ENCODE measurements around the gene PTPRA.

- TF ChIP-seq CTCF (IDR thresholded peaks at IDR 0.05) = no peak
- TF ChIP-seq POLR2A (IDR thresholded peaks at IDR 0.05) = no peak
Observed at GRCh38 chr20:3047486-3048419, 174.5 kb downstream of the PTPRA start.

Measured in heart left ventricle (tissue), 13 donors.